ENCODE results near the gene TGIF2. TPM values are rescaled to one million over a fixed set of nuclear protein-coding genes. Genes with fewer than 3 reads are reported as not detected.

The TGIF2 gene
- total RNA-seq, 1 experiment from 2014 or later = 81.7 TPM

DNA sequence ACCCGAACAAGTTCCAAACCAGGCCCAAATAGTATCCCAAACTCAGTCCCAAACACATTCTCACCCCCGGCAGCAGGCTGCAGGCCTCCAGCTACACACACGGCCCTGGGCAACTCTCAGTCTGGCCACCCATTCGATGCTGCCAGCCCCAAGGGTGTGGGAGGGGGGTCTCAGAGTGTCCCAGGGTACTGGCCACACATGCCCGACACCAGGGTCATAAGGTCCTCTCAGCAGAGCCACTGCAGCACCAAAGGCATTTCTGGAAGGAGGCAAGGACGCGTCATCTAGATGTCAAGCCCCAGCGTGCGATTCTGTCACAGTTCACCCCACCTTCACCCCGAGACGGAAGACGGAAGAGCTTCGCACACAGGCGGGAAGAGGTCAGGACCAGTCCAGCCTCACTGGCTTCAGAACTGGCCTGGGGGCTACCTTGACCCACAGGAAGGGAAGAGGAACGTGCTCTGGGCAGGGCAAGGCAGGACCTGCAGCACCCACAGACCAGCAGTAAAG, 22.6 kb upstream of the TGIF2 start:
- no peak overlapping the region for H3K56ac ChIP-seq (ENCODE audit: insufficient read length, low read depth, low read length)
- no peaks in the 10 kb centered on the region for H3K79me2 ChIP-seq (ENCODE audit: insufficient read depth, low read length)
- H2BK20ac ChIP-seq (ENCODE audit: low read depth, low read length, poor library complexity, severe bottlenecking) = no peak overlapping the region
- TF ChIP-seq, protein P1, sequence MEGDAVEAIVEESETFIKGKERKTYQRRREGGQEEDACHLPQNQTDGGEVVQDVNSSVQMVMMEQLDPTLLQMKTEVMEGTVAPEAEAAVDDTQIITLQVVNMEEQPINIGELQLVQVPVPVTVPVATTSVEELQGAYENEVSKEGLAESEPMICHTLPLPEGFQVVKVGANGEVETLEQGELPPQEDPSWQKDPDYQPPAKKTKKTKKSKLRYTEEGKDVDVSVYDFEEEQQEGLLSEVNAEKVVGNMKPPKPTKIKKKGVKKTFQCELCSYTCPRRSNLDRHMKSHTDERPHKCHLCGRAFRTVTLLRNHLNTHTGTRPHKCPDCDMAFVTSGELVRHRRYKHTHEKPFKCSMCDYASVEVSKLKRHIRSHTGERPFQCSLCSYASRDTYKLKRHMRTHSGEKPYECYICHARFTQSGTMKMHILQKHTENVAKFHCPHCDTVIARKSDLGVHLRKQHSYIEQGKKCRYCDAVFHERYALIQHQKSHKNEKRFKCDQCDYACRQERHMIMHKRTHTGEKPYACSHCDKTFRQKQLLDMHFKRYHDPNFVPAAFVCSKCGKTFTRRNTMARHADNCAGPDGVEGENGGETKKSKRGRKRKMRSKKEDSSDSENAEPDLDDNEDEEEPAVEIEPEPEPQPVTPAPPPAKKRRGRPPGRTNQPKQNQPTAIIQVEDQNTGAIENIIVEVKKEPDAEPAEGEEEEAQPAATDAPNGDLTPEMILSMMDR (conservative IDR thresholded peaks at IDR 0.05) = no peak
- no peak overlapping the region for H4K5ac ChIP-seq (ENCODE audit: insufficient read length, low read depth, low read length)
- no peak overlapping the region for H3K4me2 ChIP-seq (ENCODE audit: insufficient read depth, insufficient read length, low read length)
- peaks cover 6 to 28% (median 15%) of the 10 kb centered on the region in 3 experiments; a peak in 6 of 7 replicates for H3K36me3 Mint-ChIP-seq (ENCODE audit: insufficient read depth in 1 of 3, low read depth in 3 of 3)
- no peak overlapping the region for H3K18ac ChIP-seq (ENCODE audit: insufficient read length, low read depth, low read length)
- H3K27ac Mint-ChIP-seq = peak overlapping the region in 2 of 3 experiments; percentile 33 to 62; a peak in 5 of 7 replicates
- peaks cover under 1% of the 10 kb centered on the region for H3K79me1 ChIP-seq (ENCODE audit: insufficient read depth, low read depth, low read length, poor library complexity, severe bottlenecking)
- no peaks in the 10 kb centered on the region for H3K23me2 ChIP-seq (ENCODE audit: insufficient read length, low read depth, low read length, poor library complexity, severe bottlenecking)
- no CpG with 5 or more reads among the region's 15 CpGs for WGBS (ENCODE audit: extremely low coverage, insufficient read length, low lambda C conversion rate)
- H4K8ac ChIP-seq (replicated peaks; ENCODE audit: insufficient read length, low read depth, low read length) = no peak overlapping the region
- no peak overlapping the region for H2BK120ac ChIP-seq (ENCODE audit: low read depth, low read length, poor library complexity, severe bottlenecking)
- no peaks in the 10 kb centered on the region for H3K4me1 ChIP-seq (ENCODE audit: insufficient read depth, low read length)
- H3K27ac ChIP-seq (ENCODE audit: insufficient read length, low read depth, low read length) = no peak overlapping the region
- H3T11ph ChIP-seq (ENCODE audit: low read length) = no peak overlapping the region
- no peak overlapping the region for H2BK12ac ChIP-seq (ENCODE audit: insufficient read length, low read depth, low read length)
- no peaks in the 10 kb centered on the region for H3K27me3 Mint-ChIP-seq (ENCODE audit: low read depth)
- no peak overlapping the region for H3K14ac ChIP-seq (ENCODE audit: insufficient read depth, low read length)
- H3K9ac ChIP-seq (ENCODE audit: extremely low read depth, insufficient read length, low read length) = no peak overlapping the region
- H3K23ac ChIP-seq (ENCODE audit: insufficient read length, low read depth, low read length) = no peak overlapping the region
- H3K4me3 Mint-ChIP-seq = no peak overlapping the region
- H2AK5ac ChIP-seq (ENCODE audit: insufficient read length, low read length) = no peak overlapping the region
- no peak overlapping the region for H3K4ac ChIP-seq (ENCODE audit: low read depth, low read length)
- H3K9me3 ChIP-seq (ENCODE audit: control insufficient read depth, low read depth, low read length) = no peaks in the 10 kb centered on the region
- no peak for DNase-seq
- no peak overlapping the region for H2AFZ ChIP-seq (ENCODE audit: low read length)
- H3K9me3 Mint-ChIP-seq = no peaks in the 10 kb centered on the region
- no peaks in the 10 kb centered on the region for H3K27me3 ChIP-seq (ENCODE audit: insufficient read depth, low read length)
- H3K4me1 Mint-ChIP-seq = peaks cover 0 to 5% of the 10 kb centered on the region in 2 experiments; a peak in 1 of 4 replicates
- no peak overlapping the region for H4K91ac ChIP-seq (ENCODE audit: insufficient read length, low read depth, low read length)
- no peak overlapping the region for H2BK15ac ChIP-seq (ENCODE audit: low read depth, low read length)
- H2BK5ac ChIP-seq (ENCODE audit: insufficient read length, low read length) = no peak overlapping the region
- H4K20me1 ChIP-seq (ENCODE audit: control insufficient read depth, insufficient read depth, insufficient read length) = no peaks in the 10 kb centered on the region
